ENCODE measurements around the gene USP33. TPM values are rescaled to one million over a fixed set of nuclear protein-coding genes. Genes with fewer than 3 reads are reported as not detected.

Gene USP33
- total and polyA plus RNA-seq, 9 of the 15 experiments (the other 6 are each of a cell fraction or from before 2014, with no cell fraction given) = 22.4 to 83.5 (median 44.7) TPM

- no peak for TF ChIP-seq SREBF2 (CRISPR knock-in tag; IDR thresholded peaks at IDR 0.05)
- no peak for TF ChIP-seq TRIM24 (IDR thresholded peaks at IDR 0.05)
- TF ChIP-seq, protein P1, sequence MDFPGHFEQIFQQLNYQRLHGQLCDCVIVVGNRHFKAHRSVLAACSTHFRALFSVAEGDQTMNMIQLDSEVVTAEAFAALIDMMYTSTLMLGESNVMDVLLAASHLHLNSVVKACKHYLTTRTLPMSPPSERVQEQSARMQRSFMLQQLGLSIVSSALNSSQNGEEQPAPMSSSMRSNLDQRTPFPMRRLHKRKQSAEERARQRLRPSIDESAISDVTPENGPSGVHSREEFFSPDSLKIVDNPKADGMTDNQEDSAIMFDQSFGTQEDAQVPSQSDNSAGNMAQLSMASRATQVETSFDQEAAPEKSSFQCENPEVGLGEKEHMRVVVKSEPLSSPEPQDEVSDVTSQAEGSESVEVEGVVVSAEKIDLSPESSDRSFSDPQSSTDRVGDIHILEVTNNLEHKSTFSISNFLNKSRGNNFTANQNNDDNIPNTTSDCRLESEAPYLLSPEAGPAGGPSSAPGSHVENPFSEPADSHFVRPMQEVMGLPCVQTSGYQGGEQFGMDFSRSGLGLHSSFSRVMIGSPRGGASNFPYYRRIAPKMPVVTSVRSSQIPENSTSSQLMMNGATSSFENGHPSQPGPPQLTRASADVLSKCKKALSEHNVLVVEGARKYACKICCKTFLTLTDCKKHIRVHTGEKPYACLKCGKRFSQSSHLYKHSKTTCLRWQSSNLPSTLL (IDR thresholded peaks at IDR 0.05) = no peak
- no peak for TF ChIP-seq ZNF133 (CRISPR knock-in tag; IDR thresholded peaks at IDR 0.05)
- no peak for TF ChIP-seq ZNF384 (IDR thresholded peaks at IDR 0.05; ENCODE audit: low read depth, low read length)
- no peak for TF ChIP-seq ZFP1 (CRISPR knock-in tag; IDR thresholded peaks at IDR 0.05)
- no peak for TF ChIP-seq MLX (CRISPR knock-in tag; conservative IDR thresholded peaks at IDR 0.05)
- TF ChIP-seq ARNT (IDR thresholded peaks at IDR 0.05) = no peak
- peak; percentile 68 for TF ChIP-seq ARID1B (IDR thresholded peaks at IDR 0.05)
- TF ChIP-seq BACH1 (tag; IDR thresholded peaks at IDR 0.05) = no peak
- no peak for TF ChIP-seq ZNF764 (CRISPR knock-in tag; IDR thresholded peaks at IDR 0.05; ENCODE audit: low read depth)
- no peak for TF ChIP-seq HNRNPLL (IDR thresholded peaks at IDR 0.05; ENCODE audit: low read depth, low read length, poor library complexity, severe bottlenecking)
- TF ChIP-seq MTA3 (IDR thresholded peaks at IDR 0.05; ENCODE audit: borderline replicate concordance) = no peak
- TF ChIP-seq, protein P2, sequence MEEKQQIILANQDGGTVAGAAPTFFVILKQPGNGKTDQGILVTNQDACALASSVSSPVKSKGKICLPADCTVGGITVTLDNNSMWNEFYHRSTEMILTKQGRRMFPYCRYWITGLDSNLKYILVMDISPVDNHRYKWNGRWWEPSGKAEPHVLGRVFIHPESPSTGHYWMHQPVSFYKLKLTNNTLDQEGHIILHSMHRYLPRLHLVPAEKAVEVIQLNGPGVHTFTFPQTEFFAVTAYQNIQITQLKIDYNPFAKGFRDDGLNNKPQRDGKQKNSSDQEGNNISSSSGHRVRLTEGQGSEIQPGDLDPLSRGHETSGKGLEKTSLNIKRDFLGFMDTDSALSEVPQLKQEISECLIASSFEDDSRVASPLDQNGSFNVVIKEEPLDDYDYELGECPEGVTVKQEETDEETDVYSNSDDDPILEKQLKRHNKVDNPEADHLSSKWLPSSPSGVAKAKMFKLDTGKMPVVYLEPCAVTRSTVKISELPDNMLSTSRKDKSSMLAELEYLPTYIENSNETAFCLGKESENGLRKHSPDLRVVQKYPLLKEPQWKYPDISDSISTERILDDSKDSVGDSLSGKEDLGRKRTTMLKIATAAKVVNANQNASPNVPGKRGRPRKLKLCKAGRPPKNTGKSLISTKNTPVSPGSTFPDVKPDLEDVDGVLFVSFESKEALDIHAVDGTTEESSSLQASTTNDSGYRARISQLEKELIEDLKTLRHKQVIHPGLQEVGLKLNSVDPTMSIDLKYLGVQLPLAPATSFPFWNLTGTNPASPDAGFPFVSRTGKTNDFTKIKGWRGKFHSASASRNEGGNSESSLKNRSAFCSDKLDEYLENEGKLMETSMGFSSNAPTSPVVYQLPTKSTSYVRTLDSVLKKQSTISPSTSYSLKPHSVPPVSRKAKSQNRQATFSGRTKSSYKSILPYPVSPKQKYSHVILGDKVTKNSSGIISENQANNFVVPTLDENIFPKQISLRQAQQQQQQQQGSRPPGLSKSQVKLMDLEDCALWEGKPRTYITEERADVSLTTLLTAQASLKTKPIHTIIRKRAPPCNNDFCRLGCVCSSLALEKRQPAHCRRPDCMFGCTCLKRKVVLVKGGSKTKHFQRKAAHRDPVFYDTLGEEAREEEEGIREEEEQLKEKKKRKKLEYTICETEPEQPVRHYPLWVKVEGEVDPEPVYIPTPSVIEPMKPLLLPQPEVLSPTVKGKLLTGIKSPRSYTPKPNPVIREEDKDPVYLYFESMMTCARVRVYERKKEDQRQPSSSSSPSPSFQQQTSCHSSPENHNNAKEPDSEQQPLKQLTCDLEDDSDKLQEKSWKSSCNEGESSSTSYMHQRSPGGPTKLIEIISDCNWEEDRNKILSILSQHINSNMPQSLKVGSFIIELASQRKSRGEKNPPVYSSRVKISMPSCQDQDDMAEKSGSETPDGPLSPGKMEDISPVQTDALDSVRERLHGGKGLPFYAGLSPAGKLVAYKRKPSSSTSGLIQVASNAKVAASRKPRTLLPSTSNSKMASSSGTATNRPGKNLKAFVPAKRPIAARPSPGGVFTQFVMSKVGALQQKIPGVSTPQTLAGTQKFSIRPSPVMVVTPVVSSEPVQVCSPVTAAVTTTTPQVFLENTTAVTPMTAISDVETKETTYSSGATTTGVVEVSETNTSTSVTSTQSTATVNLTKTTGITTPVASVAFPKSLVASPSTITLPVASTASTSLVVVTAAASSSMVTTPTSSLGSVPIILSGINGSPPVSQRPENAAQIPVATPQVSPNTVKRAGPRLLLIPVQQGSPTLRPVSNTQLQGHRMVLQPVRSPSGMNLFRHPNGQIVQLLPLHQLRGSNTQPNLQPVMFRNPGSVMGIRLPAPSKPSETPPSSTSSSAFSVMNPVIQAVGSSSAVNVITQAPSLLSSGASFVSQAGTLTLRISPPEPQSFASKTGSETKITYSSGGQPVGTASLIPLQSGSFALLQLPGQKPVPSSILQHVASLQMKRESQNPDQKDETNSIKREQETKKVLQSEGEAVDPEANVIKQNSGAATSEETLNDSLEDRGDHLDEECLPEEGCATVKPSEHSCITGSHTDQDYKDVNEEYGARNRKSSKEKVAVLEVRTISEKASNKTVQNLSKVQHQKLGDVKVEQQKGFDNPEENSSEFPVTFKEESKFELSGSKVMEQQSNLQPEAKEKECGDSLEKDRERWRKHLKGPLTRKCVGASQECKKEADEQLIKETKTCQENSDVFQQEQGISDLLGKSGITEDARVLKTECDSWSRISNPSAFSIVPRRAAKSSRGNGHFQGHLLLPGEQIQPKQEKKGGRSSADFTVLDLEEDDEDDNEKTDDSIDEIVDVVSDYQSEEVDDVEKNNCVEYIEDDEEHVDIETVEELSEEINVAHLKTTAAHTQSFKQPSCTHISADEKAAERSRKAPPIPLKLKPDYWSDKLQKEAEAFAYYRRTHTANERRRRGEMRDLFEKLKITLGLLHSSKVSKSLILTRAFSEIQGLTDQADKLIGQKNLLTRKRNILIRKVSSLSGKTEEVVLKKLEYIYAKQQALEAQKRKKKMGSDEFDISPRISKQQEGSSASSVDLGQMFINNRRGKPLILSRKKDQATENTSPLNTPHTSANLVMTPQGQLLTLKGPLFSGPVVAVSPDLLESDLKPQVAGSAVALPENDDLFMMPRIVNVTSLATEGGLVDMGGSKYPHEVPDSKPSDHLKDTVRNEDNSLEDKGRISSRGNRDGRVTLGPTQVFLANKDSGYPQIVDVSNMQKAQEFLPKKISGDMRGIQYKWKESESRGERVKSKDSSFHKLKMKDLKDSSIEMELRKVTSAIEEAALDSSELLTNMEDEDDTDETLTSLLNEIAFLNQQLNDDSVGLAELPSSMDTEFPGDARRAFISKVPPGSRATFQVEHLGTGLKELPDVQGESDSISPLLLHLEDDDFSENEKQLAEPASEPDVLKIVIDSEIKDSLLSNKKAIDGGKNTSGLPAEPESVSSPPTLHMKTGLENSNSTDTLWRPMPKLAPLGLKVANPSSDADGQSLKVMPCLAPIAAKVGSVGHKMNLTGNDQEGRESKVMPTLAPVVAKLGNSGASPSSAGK (IDR thresholded peaks at IDR 0.05) = no peak
- no peak for TF ChIP-seq TGIF2 (CRISPR knock-in tag; IDR thresholded peaks at IDR 0.05)
Observed at GRCh38 chr1:77732090-77732489, 27.6 kb downstream of the USP33 start (continued).
